A549 treated with AZD9567 at 1 μM for 4 hours (cell line): ENCODE data around the gene NFXL1. TPM values are rescaled to one million over a fixed set of nuclear protein-coding genes. Genes with fewer than 3 reads are reported as not detected.

Experiments
- total RNA-seq: library from RNA; stranded (reverse); fragments of 200-300 nt; extraction: Qiagen RNA extraction; gene quantifications from 5 replicates; pipeline ENCODE4 v1.2.3, GENCODE V29; 2022; ENCODE audit not compliant: insufficient read depth

NFXL1 gene
- 6.1 to 9.9 TPM (median 6.4 TPM) in 5 replicates for total RNA-seq

GRCh38 chr4:47914220-47914925 lies at the start of gene NFXL1:
Gene NFXL1, minus strand, starts transcription at chr4:47914583. Its CDS starts 380 bp downstream, at chr4:47914203.

GRCh38 chr4:47837908-47838294 lies 76.5 kb downstream of the NFXL1 start, which contains the start of gene CORIN:
Gene CORIN, minus strand, starts transcription at chr4:47838067. Its CDS starts 118 bp downstream, at chr4:47837949.

Other genes starting within 250 kb of the NFXL1 start
- gene CORIN, start 76.5 kb downstream of the NFXL1 start, total RNA-seq: 0.08 TPM in 1 of 5 replicates, not detected in the others
- gene CNGA1, start 102.1 kb upstream of the NFXL1 start, total RNA-seq: 0.12 to 0.22 TPM in 2 of 5 replicates, not detected in the others
- gene NIPAL1, start 102.2 kb upstream of the NFXL1 start, total RNA-seq: 0.44 to 0.98 TPM (median 0.65 TPM) in 5 replicates
- gene TXK, start 219.7 kb upstream of the NFXL1 start, total RNA-seq: 0.16 to 0.35 TPM (median 0.23 TPM) in 4 of 5 replicates, not detected in the other